OCI-LY1 (cell line): ENCODE data around the gene TIRAP.

Experiments used
- CTCF ChIP-seq: fragments of 200-600 bp; sonication (generic), shearing (Covaris generic); IDR thresholded peaks from 2 replicates; pipeline ENCODE4 v1.5.1; 2017; ENCODE audit warnings: mild to moderate bottlenecking, antibody characterized with exemption, low read length, moderate library complexity, mixed read lengths
- EZH2 ChIP-seq: fragments of 200-600 bp; sonication (generic), shearing (Covaris generic); IDR thresholded peaks from 2 replicates; pipeline ENCODE4 v1.8.0; 2017; ENCODE audit warnings: borderline replicate concordance, mixed run types, mild to moderate bottlenecking, antibody characterized with exemption, low read length, moderate library complexity, mixed read lengths

DNA sequence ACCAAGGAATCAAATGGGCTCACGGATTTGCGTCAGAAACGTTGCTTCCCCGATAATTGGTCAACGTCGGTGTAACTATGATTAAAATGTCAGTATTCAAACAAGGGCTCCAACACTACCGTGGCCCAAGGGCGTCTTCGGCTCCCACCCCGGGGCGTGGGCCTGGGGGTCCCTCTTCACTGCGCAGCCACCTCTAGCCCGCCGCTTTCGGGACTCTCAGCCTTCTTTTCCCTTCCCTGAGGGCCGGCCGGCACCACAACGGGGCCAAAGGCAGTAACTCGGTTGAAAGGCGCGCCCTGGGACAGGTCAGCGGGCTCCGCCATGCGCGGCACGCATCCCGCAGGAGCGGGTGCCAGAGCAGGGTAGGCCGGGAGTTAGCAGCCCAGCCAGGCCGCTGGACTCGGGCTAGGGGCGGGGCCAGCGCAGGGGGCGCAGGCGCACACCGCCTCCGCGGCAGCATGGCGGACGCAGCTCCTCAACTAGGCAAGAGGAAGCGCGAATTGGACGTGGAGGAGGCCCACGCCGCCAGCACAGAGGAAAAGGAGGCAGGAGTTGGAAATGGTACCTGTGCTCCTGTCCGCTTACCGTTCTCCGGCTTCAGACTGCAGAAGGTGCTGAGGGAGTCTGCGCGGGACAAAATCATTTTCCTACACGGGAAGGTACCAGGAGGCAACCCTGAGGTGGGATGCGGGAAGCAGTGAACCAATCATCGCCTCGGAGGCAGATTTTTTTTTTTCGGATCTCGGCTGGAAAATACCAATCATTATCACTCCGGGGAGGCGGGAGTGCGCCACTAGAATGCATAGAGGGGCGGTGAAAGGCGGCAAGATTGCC is 20.9 kb downstream of the TIRAP start, which contains the start of gene DCPS:
- TF ChIP-seq EZH2 = no peak
- TF ChIP-seq CTCF = no peak
